WTC11 (cell line): ENCODE data around the gene CIART. TPM values are rescaled to one million over a fixed set of nuclear protein-coding genes. Genes with fewer than 3 reads are reported as not detected.
A peak's percentile ranks its signal among the peaks of the same experiment; 100 is the strongest.

Experiments used
- CBFB ChIP-seq: sonication (generic); formaldehyde crosslinking; IDR thresholded peaks from 2 replicates; pipeline ENCODE4 v1.8.1; 2022; ENCODE audit warnings: mild to moderate bottlenecking, low read depth, missing genetic modification reagents
- ETV6 ChIP-seq: sonication (generic); formaldehyde crosslinking; IDR thresholded peaks from 2 replicates; pipeline ENCODE4 v1.8.1; 2022; ENCODE audit warnings: mild to moderate bottlenecking, missing genetic modification reagents
- GABPB1 ChIP-seq: sonication (generic); formaldehyde crosslinking; IDR thresholded peaks from 2 replicates; pipeline ENCODE4 v1.8.1; 2023; ENCODE audit warnings: mild to moderate bottlenecking, missing genetic modification reagents
- GRHL2 ChIP-seq: fragments of 250-450 bp; sonication (Bioruptor Pico); IDR thresholded peaks from 2 replicates; pipeline ENCODE4 v1.8.0; 2022; ENCODE audit warnings: mild to moderate bottlenecking, moderate library complexity; ENCODE audit not compliant: insufficient replicate concordance, severe bottlenecking
- HMGA2 ChIP-seq: fragments of 250-450 bp; sonication (Bioruptor Pico); IDR thresholded peaks from 2 replicates; pipeline ENCODE4 v1.4.0; 2021; ENCODE audit warnings: mild to moderate bottlenecking, moderate library complexity
- IRF2 ChIP-seq: sonication (generic); formaldehyde crosslinking; IDR thresholded peaks from 2 replicates; pipeline ENCODE4 v1.8.0; 2022; ENCODE audit warnings: low read depth, missing genetic modification reagents, borderline replicate concordance
- MYBL2 ChIP-seq: sonication (generic); formaldehyde crosslinking; IDR thresholded peaks from 2 replicates; pipeline ENCODE4 v1.8.1; 2023; ENCODE audit warnings: mild to moderate bottlenecking, moderate library complexity, missing genetic modification reagents
- NR1H2 ChIP-seq: sonication (generic); formaldehyde crosslinking; IDR thresholded peaks from 2 replicates; pipeline ENCODE4 v1.9.0; 2021; ENCODE audit warnings: mild to moderate bottlenecking, moderate library complexity, missing genetic modification reagents
- NR3C1 ChIP-seq: sonication (generic); formaldehyde crosslinking; conservative IDR thresholded peaks from 2 replicates; pipeline ENCODE4 v1.8.1; 2023; ENCODE audit warnings: low read depth, mild to moderate bottlenecking, missing genetic modification reagents
- OVOL2 ChIP-seq: fragments of 250-450 bp; sonication (Bioruptor Pico); IDR thresholded peaks from 2 replicates; pipeline ENCODE4 v1.9.0; 2021; ENCODE audit warnings: mild to moderate bottlenecking, borderline replicate concordance
- RORB ChIP-seq: fragments of 250-450 bp; sonication (Bioruptor Pico); IDR thresholded peaks from 2 replicates; pipeline ENCODE4 v1.9.0; 2021; ENCODE audit warnings: mild to moderate bottlenecking
- SMAD4 ChIP-seq: sonication (generic); formaldehyde crosslinking; IDR thresholded peaks from 2 replicates; pipeline ENCODE4 v1.8.0; 2022; ENCODE audit warnings: mild to moderate bottlenecking, missing genetic modification reagents
- SOX15 ChIP-seq: fragments of 250-450 bp; sonication (Bioruptor Pico); IDR thresholded peaks from 2 replicates; pipeline ENCODE4 v1.9.0; 2021; ENCODE audit warnings: mild to moderate bottlenecking
- ZNF232 ChIP-seq: sonication (generic); formaldehyde crosslinking; IDR thresholded peaks from 2 replicates; pipeline ENCODE4 v1.8.0; 2022; ENCODE audit warnings: mild to moderate bottlenecking, missing genetic modification reagents
- ZNF396 ChIP-seq: fragments of 250-450 bp; sonication (Bioruptor Pico); IDR thresholded peaks from 2 replicates; pipeline ENCODE4 v1.8.0; 2021; ENCODE audit warnings: mild to moderate bottlenecking, moderate library complexity, borderline replicate concordance
- ZNF423 ChIP-seq: fragments of 250-450 bp; sonication (Bioruptor Pico); IDR thresholded peaks from 2 replicates; pipeline ENCODE4 v2.1.2; 2022; ENCODE audit warnings: mild to moderate bottlenecking, moderate library complexity
- ZNF671 ChIP-seq: fragments of 250-450 bp; sonication (Bioruptor Pico); IDR thresholded peaks from 2 replicates; pipeline ENCODE4 v1.8.0; 2021; ENCODE audit warnings: mild to moderate bottlenecking
- total RNA-seq: library from RNA; stranded (reverse); gene quantifications from 3 replicates; pipeline ENCODE4 v1.2.3, GENCODE V29; 2021
- TF ChIP-seq, protein P1 (sequence below): sonication (generic); formaldehyde crosslinking; conservative IDR thresholded peaks from 2 replicates; pipeline ENCODE4 v1.8.1; 2022; ENCODE audit warnings: mild to moderate bottlenecking, missing genetic modification reagents
- TF ChIP-seq, protein P2 (sequence below): sonication (generic); formaldehyde crosslinking; IDR thresholded peaks from 2 replicates; pipeline ENCODE4 v1.8.0; 2022; ENCODE audit warnings: mild to moderate bottlenecking, missing genetic modification reagents
- TF ChIP-seq, protein P3 (sequence below): fragments of 250-450 bp; sonication (Bioruptor Pico); conservative IDR thresholded peaks from 2 replicates; pipeline ENCODE4 v1.9.0; 2021; ENCODE audit warnings: mild to moderate bottlenecking
- TF ChIP-seq, protein P4 (sequence below): sonication (generic); formaldehyde crosslinking; IDR thresholded peaks from 2 replicates; pipeline ENCODE4 v1.8.1; 2022; ENCODE audit warnings: low read depth, mild to moderate bottlenecking, moderate library complexity, missing genetic modification reagents, borderline replicate concordance
- TF ChIP-seq, protein P5 (sequence below): fragments of 250-450 bp; sonication (Bioruptor Pico); IDR thresholded peaks from 2 replicates; pipeline ENCODE4 v1.9.0; 2021; ENCODE audit warnings: mild to moderate bottlenecking, borderline replicate concordance
- TF ChIP-seq, protein P6 (sequence below): sonication (generic); formaldehyde crosslinking; IDR thresholded peaks from 2 replicates; pipeline ENCODE4 v1.8.0; 2023; ENCODE audit warnings: mild to moderate bottlenecking, missing genetic modification reagents
- TF ChIP-seq, protein P7 (sequence below): sonication (generic); formaldehyde crosslinking; IDR thresholded peaks from 2 replicates; pipeline ENCODE4 v1.8.0; 2022; ENCODE audit warnings: mild to moderate bottlenecking, missing genetic modification reagents
- TF ChIP-seq, protein P8 (sequence below): fragments of 250-450 bp; sonication (Bioruptor Pico); IDR thresholded peaks from 2 replicates; pipeline ENCODE4 v1.9.0; 2021; ENCODE audit warnings: moderate library complexity, mild to moderate bottlenecking, inconsistent platforms, borderline replicate concordance

The CIART gene
- total RNA-seq, 1 experiment from 2014 or later, result 7.8 TPM

DNA sequence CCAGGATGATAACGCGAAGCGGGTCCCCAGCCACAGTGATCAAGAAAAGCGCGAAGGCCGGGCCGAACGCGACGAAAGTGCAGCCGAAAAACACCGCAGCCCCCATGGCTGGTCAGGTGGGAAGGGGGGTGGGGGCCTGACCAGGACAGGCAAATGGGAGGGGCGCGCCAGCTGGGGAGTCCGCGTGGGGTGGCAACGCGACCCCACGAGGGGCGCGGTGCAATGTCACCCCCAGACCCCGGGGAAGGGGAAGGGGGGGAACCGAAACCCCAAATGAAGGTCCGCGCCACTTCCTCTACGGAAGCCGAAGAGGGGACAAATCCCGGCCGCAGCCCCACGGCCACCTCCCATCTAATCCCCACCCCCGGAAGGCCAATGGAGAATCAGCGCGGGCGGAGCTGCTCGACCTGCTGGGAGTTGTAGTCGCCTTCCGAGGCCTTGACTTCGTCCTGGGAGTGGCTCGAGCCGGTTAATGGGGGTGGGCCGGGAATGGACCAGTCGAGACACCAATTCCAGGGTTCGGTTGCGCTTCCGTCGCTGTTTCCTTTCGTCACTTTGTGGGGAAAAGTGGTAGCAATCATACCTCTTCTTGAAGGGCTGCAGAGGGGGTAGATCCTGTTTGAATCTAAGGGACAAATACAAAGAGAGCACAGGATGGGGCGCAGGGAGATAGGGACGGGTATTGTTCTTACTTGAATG lies 13.5 kb upstream of the CIART start, which contains the start of gene APH1A (continued):
- TF ChIP-seq, protein P1, sequence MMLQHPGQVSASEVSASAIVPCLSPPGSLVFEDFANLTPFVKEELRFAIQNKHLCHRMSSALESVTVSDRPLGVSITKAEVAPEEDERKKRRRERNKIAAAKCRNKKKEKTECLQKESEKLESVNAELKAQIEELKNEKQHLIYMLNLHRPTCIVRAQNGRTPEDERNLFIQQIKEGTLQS, result no peak
- TF ChIP-seq, protein P2, sequence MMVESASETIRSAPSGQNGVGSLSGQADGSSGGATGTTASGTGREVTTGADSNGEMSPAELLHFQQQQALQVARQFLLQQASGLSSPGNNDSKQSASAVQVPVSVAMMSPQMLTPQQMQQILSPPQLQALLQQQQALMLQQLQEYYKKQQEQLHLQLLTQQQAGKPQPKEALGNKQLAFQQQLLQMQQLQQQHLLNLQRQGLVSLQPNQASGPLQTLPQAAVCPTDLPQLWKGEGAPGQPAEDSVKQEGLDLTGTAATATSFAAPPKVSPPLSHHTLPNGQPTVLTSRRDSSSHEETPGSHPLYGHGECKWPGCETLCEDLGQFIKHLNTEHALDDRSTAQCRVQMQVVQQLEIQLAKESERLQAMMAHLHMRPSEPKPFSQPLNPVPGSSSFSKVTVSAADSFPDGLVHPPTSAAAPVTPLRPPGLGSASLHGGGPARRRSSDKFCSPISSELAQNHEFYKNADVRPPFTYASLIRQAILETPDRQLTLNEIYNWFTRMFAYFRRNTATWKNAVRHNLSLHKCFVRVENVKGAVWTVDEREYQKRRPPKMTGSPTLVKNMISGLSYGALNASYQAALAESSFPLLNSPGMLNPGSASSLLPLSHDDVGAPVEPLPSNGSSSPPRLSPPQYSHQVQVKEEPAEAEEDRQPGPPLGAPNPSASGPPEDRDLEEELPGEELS (CRISPR knock-in tag), result no peak
- TF ChIP-seq IRF2 (CRISPR knock-in tag), result no peak
- no peak for TF ChIP-seq SMAD4 (CRISPR knock-in tag)
- TF ChIP-seq ETV6, result peak; percentile 76; the same call in 1 of the 2 replicates
- TF ChIP-seq, protein P3, sequence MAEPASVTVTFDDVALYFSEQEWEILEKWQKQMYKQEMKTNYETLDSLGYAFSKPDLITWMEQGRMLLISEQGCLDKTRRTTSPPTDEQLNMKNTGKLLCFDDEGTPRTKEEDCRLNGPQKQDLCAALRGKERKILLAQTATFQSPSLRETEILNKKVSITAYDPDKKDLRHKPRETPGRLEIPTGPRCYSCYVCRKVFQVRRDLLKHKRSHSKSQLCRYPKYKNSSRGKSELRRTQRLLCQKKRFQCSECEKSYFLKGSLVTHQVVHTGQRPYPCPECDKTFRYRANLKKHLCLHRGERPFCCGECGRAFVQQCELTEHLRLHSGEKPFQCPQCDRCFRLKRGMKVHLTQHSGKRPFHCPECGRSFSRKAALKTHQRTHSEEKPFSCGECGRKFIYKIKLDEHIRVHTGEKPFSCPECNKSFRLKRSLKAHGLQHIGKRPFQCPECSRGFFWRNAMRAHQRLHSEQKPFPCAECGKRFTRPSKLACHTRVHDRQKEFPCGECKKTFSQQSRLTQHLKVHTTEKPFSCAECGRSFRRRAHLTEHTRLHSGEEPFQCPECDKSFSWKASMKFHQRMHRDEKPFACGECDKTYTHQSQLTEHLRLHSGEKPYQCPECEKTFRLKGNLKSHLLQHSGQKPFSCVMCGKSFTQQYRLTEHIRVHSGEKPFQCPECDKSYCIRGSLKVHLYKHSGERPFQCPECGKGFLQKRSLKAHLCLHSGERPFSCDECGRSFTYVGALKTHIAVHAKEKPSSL (CRISPR knock-in tag), result no peak
- no peak for TF ChIP-seq ZNF396 (CRISPR knock-in tag)
- no peak for TF ChIP-seq CBFB (CRISPR knock-in tag)
- TF ChIP-seq OVOL2, result no peak
- no peak for TF ChIP-seq GRHL2
- TF ChIP-seq, protein P4, sequence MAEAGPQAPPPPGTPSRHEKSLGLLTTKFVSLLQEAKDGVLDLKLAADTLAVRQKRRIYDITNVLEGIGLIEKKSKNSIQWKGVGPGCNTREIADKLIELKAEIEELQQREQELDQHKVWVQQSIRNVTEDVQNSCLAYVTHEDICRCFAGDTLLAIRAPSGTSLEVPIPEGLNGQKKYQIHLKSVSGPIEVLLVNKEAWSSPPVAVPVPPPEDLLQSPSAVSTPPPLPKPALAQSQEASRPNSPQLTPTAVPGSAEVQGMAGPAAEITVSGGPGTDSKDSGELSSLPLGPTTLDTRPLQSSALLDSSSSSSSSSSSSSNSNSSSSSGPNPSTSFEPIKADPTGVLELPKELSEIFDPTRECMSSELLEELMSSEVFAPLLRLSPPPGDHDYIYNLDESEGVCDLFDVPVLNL (CRISPR knock-in tag), result no peak
- no peak for TF ChIP-seq RORB
- no peak for TF ChIP-seq HMGA2
- no peak for TF ChIP-seq ZNF671 (CRISPR knock-in tag)
- TF ChIP-seq GABPB1 (CRISPR knock-in tag), result peak; percentile 71; the same call in 1 of the 2 replicates
- no peak for TF ChIP-seq SOX15 (CRISPR knock-in tag)
- TF ChIP-seq ZNF423, result no peak
- TF ChIP-seq, protein P5, sequence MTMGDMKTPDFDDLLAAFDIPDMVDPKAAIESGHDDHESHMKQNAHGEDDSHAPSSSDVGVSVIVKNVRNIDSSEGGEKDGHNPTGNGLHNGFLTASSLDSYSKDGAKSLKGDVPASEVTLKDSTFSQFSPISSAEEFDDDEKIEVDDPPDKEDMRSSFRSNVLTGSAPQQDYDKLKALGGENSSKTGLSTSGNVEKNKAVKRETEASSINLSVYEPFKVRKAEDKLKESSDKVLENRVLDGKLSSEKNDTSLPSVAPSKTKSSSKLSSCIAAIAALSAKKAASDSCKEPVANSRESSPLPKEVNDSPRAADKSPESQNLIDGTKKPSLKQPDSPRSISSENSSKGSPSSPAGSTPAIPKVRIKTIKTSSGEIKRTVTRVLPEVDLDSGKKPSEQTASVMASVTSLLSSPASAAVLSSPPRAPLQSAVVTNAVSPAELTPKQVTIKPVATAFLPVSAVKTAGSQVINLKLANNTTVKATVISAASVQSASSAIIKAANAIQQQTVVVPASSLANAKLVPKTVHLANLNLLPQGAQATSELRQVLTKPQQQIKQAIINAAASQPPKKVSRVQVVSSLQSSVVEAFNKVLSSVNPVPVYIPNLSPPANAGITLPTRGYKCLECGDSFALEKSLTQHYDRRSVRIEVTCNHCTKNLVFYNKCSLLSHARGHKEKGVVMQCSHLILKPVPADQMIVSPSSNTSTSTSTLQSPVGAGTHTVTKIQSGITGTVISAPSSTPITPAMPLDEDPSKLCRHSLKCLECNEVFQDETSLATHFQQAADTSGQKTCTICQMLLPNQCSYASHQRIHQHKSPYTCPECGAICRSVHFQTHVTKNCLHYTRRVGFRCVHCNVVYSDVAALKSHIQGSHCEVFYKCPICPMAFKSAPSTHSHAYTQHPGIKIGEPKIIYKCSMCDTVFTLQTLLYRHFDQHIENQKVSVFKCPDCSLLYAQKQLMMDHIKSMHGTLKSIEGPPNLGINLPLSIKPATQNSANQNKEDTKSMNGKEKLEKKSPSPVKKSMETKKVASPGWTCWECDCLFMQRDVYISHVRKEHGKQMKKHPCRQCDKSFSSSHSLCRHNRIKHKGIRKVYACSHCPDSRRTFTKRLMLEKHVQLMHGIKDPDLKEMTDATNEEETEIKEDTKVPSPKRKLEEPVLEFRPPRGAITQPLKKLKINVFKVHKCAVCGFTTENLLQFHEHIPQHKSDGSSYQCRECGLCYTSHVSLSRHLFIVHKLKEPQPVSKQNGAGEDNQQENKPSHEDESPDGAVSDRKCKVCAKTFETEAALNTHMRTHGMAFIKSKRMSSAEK (CRISPR knock-in tag), result no peak
- no peak for TF ChIP-seq NR1H2 (CRISPR knock-in tag)
- TF ChIP-seq ZNF232 (CRISPR knock-in tag), result 0 out of 2 replicates have a peak, but pooled peaks have one; percentile 32
- TF ChIP-seq, protein P6, sequence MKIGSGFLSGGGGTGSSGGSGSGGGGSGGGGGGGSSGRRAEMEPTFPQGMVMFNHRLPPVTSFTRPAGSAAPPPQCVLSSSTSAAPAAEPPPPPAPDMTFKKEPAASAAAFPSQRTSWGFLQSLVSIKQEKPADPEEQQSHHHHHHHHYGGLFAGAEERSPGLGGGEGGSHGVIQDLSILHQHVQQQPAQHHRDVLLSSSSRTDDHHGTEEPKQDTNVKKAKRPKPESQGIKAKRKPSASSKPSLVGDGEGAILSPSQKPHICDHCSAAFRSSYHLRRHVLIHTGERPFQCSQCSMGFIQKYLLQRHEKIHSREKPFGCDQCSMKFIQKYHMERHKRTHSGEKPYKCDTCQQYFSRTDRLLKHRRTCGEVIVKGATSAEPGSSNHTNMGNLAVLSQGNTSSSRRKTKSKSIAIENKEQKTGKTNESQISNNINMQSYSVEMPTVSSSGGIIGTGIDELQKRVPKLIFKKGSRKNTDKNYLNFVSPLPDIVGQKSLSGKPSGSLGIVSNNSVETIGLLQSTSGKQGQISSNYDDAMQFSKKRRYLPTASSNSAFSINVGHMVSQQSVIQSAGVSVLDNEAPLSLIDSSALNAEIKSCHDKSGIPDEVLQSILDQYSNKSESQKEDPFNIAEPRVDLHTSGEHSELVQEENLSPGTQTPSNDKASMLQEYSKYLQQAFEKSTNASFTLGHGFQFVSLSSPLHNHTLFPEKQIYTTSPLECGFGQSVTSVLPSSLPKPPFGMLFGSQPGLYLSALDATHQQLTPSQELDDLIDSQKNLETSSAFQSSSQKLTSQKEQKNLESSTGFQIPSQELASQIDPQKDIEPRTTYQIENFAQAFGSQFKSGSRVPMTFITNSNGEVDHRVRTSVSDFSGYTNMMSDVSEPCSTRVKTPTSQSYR (CRISPR knock-in tag), result no peak
- TF ChIP-seq, protein P7, sequence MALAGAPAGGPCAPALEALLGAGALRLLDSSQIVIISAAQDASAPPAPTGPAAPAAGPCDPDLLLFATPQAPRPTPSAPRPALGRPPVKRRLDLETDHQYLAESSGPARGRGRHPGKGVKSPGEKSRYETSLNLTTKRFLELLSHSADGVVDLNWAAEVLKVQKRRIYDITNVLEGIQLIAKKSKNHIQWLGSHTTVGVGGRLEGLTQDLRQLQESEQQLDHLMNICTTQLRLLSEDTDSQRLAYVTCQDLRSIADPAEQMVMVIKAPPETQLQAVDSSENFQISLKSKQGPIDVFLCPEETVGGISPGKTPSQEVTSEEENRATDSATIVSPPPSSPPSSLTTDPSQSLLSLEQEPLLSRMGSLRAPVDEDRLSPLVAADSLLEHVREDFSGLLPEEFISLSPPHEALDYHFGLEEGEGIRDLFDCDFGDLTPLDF (CRISPR knock-in tag), result 0 out of 2 replicates have a peak, but pooled peaks have one; percentile 35
- no peak for TF ChIP-seq NR3C1 (CRISPR knock-in tag)
- TF ChIP-seq, protein P8, sequence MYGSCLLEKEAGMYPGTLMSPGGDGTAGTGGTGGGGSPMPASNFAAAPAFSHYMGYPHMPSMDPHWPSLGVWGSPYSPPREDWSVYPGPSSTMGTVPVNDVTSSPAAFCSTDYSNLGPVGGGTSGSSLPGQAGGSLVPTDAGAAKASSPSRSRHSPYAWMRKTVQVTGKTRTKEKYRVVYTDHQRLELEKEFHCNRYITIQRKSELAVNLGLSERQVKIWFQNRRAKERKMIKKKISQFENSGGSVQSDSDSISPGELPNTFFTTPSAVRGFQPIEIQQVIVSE (CRISPR knock-in tag), result no peak
- no peak for TF ChIP-seq MYBL2 (CRISPR knock-in tag)
